Measurements from ENCODE around the gene PTGIS.

Gene PTGIS

GRCh38 chr20:49466114-49466912 is 101.6 kb downstream of the PTGIS start:
- Histone ChIP-seq H3K27ac (replicated peaks) (no peak overlapping the region), H3K27me3 (ENCODE audit: insufficient read depth, poor library complexity, severe bottlenecking) (peaks cover 8% of the 10 kb centered on the region), H3K4me3 (replicated peaks; ENCODE audit: insufficient read depth, low read length) (no peak overlapping the region)
- no peak for TF ChIP-seq CTCF (IDR thresholded peaks at IDR 0.05; ENCODE audit: insufficient read depth, low read length)
- no peak for TF ChIP-seq REST (IDR thresholded peaks at IDR 0.05; ENCODE audit: insufficient replicate concordance, low read depth)
- TF ChIP-seq SPI1 (IDR thresholded peaks at IDR 0.05; ENCODE audit: borderline replicate concordance, low read depth) = no peak
- TF ChIP-seq POLR2AphosphoS5 (IDR thresholded peaks at IDR 0.05; ENCODE audit: low read depth) = no peak
- TF ChIP-seq GABPA (IDR thresholded peaks at IDR 0.05; ENCODE audit: low read depth) = no peak
- DNase-seq (ENCODE audit: low read depth in 1 of 2, low spot score in 1 of 2) = no peak

- Histone ChIP-seq H3K27ac (replicated peaks) (no peak overlapping the region), H3K4me3 (replicated peaks; ENCODE audit: insufficient read depth, low read length) (no peak overlapping the region), H3K27me3 (ENCODE audit: insufficient read depth, poor library complexity, severe bottlenecking) (peaks cover 18% of the 10 kb centered on the region)
- no peak for DNase-seq (ENCODE audit: low read depth in 1 of 2, low spot score in 1 of 2)
- no peak for TF ChIP-seq CTCF (IDR thresholded peaks at IDR 0.05; ENCODE audit: insufficient read depth, low read length)
- no peak for TF ChIP-seq POLR2AphosphoS5 (IDR thresholded peaks at IDR 0.05; ENCODE audit: low read depth)
- TF ChIP-seq REST (IDR thresholded peaks at IDR 0.05; ENCODE audit: insufficient replicate concordance, low read depth) = no peak
- TF ChIP-seq GABPA (IDR thresholded peaks at IDR 0.05; ENCODE audit: low read depth) = no peak
- no peak for TF ChIP-seq SPI1 (IDR thresholded peaks at IDR 0.05; ENCODE audit: borderline replicate concordance, low read depth)
These were observed 103.4 kb downstream of the PTGIS start for GRCh38 chr20:49464556-49464955.

- DNase-seq (ENCODE audit: low read depth in 1 of 2, low spot score in 1 of 2) = no peak
- Histone ChIP-seq H3K4me3 (replicated peaks; ENCODE audit: insufficient read depth, low read length) (no peak overlapping the region), H3K27ac (replicated peaks) (no peak overlapping the region), H3K27me3 (ENCODE audit: insufficient read depth, poor library complexity, severe bottlenecking) (peaks cover 25% of the 10 kb centered on the region)
- TF ChIP-seq GABPA (IDR thresholded peaks at IDR 0.05; ENCODE audit: low read depth) = no peak
- no peak for TF ChIP-seq POLR2AphosphoS5 (IDR thresholded peaks at IDR 0.05; ENCODE audit: low read depth)
- no peak for TF ChIP-seq REST (IDR thresholded peaks at IDR 0.05; ENCODE audit: insufficient replicate concordance, low read depth)
- TF ChIP-seq CTCF (IDR thresholded peaks at IDR 0.05; ENCODE audit: insufficient read depth, low read length) = no peak
- no peak for TF ChIP-seq SPI1 (IDR thresholded peaks at IDR 0.05; ENCODE audit: borderline replicate concordance, low read depth)
These were observed 105.3 kb downstream of the PTGIS start for GRCh38 chr20:49462626-49463025.
